GM12874 (cell line): ENCODE results near the gene DUSP22.

Source experiments
- CTCF ChIP-seq: IDR thresholded peaks from 2 replicates; pipeline ENCODE4 v1.5.1; 2011; ENCODE audit warnings: low read depth, mild to moderate bottlenecking, control low read depth, low read length, moderate library complexity; ENCODE audit not compliant: insufficient read depth

Gene DUSP22

GRCh38 chr6:300494-301198 is 8.4 kb downstream of the DUSP22 start:
- TF ChIP-seq CTCF = no peak

GRCh38 chr6:301526-301925 is 9.2 kb downstream of the DUSP22 start:
- TF ChIP-seq CTCF = no peak

GRCh38 chr6:301929-302705 is 9.8 kb downstream of the DUSP22 start:
- TF ChIP-seq CTCF = no peak

- no peak for TF ChIP-seq CTCF
Observed at GRCh38 chr6:302760-303159, 10.5 kb downstream of the DUSP22 start.

- TF ChIP-seq CTCF = no peak
Observed at GRCh38 chr6:303263-303662, 11.0 kb downstream of the DUSP22 start.

- peak; percentile 54 for TF ChIP-seq CTCF
Observed at GRCh38 chr6:303948-304558, 11.8 kb downstream of the DUSP22 start.

GRCh38 chr6:304833-305370 is 12.6 kb downstream of the DUSP22 start:
- no peak for TF ChIP-seq CTCF
